ENCODE results near the gene GAL3ST1.

Gene GAL3ST1

DNA sequence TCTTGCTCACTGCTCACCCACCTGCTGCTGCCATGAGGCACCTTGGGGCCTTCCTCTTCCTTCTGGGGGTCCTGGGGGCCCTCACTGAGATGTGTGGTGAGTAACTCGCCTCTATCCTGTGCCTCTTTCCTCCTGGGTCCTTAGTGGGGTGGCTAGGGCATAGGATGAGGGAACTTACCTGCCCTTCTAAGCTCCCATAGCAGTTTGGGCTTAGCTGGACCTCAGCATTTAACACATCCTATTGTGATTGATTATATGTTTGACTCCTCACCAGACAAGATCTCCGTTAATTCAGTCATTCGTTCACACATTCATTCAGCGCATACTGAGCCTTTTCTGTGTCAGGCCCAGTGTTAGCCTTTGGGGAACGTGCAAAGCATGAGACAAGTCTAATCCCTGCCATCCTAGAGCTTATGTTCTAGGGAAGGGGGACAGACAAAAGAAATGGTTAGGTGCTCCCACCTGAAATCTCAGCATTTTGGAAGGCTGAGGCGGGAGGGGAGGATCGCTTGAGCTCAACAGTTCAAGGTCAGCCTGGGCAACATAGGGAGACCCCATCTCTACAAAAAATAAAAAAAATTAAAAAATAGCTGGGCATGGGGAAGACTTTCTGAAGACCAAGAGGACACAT lies 33.0 kb upstream of the GAL3ST1 start:
- 85% methylated on average over 4 of the region's 7 CpGs for WGBS
- H2AFZ ChIP-seq (ENCODE audit: low read depth, low read length), result no peak overlapping the region
- H3K36me3 ChIP-seq (ENCODE audit: control insufficient read depth in 1 of 2, insufficient read depth in 2 of 2, low read depth in 1 of 2, low read length in 2 of 2), result peaks cover 0 to 6% of the 10 kb centered on the region in 2 experiments
- peaks cover 28% of the 10 kb centered on the region for H3K4me1 ChIP-seq (ENCODE audit: control insufficient read depth, insufficient read depth, low read depth, low read length)
- peak overlapping the region; percentile 67 to 88 for H2BK12ac ChIP-seq (ENCODE audit: low read length in 2 of 2)
- peak overlapping the region; percentile 39 for H2BK5ac ChIP-seq (ENCODE audit: low read depth, low read length, poor library complexity, severe bottlenecking)
- peaks cover 1% of the 10 kb centered on the region for H3K79me1 ChIP-seq (replicated peaks; ENCODE audit: low read length, poor library complexity, severe bottlenecking)
- H2BK120ac ChIP-seq (ENCODE audit: low read depth, low read length), result peak overlapping the region; percentile 50
- H3K18ac ChIP-seq (ENCODE audit: low read depth in 1 of 2, low read length in 2 of 2), result peak overlapping the region; percentile 95 to 97
- peak overlapping the region in 1 of 2 experiments; percentile 82 for H3K4me3 ChIP-seq (ENCODE audit: insufficient read depth in 1 of 2, low read depth in 1 of 2, low read length in 2 of 2)
- peak overlapping the region; percentile 95 for H2AK5ac ChIP-seq (ENCODE audit: low read length, severe bottlenecking)
- no peak overlapping the region for H3K23ac ChIP-seq (ENCODE audit: low read length in 2 of 2)
- H3K9me3 ChIP-seq (ENCODE audit: control insufficient read depth, low read length), result no peaks in the 10 kb centered on the region
- H3K9ac ChIP-seq (ENCODE audit: low read length), result peak overlapping the region; percentile 85
- H3K4ac ChIP-seq (ENCODE audit: low read depth in 1 of 2, low read length in 2 of 2), result peak overlapping the region; percentile 20 to 42
- H3K4me2 ChIP-seq (ENCODE audit: low read length, poor library complexity, severe bottlenecking), result peak overlapping the region; percentile 93
- no peak for DNase-seq
- peak overlapping the region; percentile 86 for H4K8ac ChIP-seq (ENCODE audit: low read length)
- peak overlapping the region; percentile 93 for H4K91ac ChIP-seq (ENCODE audit: low read length)
- no peaks in the 10 kb centered on the region for H3K27me3 ChIP-seq (ENCODE audit: control insufficient read depth in 1 of 2, insufficient read depth in 1 of 2, low read length in 2 of 2)
- peak overlapping the region; percentile 55 for H2BK15ac ChIP-seq (ENCODE audit: low read depth, poor library complexity, severe bottlenecking)
- H3K14ac ChIP-seq (ENCODE audit: low read length in 2 of 2), result peak overlapping the region in 1 of 2 experiments; percentile 53
- H3K27ac ChIP-seq (ENCODE audit: low read length, poor library complexity, severe bottlenecking), result peak overlapping the region; percentile 98

DNA sequence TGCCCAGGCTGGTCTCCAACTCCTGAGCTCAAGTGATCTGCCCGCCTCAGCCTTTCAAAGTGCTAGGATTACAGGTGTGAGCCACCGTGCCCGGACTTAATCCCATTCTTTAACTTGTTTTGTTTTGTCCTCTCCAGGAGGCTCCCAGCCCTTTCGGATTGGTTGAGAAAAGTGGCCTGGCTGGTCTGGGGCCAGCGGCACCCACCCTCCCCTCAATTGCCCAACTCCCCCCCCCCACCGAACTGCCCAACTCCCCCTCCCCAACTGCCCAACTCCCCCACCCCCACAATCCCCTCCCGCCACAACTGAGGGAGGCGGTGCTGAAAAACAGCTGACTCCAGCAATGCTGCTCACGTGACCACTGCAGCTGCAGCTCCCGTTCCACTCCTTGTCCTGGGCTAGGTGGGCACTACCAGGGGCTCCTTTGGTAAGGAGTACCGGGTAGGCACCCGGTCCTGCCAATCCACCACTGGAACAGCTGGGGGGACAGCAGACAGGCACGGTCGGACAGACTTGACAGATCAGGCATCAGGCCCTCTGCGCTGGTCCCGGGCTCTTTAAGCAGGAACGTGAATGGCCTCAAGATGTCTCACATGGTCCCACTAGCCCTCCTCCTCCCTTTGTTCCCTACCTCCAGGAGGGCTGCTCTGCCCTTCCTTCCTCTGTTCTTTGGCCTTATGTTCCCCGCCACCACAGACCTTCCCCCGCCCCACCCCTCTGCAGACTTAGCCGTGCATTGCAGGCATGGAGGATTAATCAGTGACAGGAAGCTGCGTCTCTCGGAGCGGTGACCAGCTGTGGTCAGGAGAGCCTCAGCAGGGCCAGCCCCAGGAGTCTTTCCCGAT lies 32.2 kb upstream of the GAL3ST1 start, which contains the start of gene TCN2:
Gene TCN2 (plus strand): TSS at position 720 of the 845 bp plus-strand sequence. CDS start 158 bp downstream, outside the sequence.
- H4K91ac ChIP-seq (ENCODE audit: low read length), result peak within 1 kb of the TSS; percentile 96
- H2BK5ac ChIP-seq (ENCODE audit: low read depth, low read length, poor library complexity, severe bottlenecking), result peak within 1 kb of the TSS; percentile 91
- H2BK12ac ChIP-seq (ENCODE audit: low read length in 2 of 2), result peak within 1 kb of the TSS; percentile 67 to 88
- peaks cover 0 to 6% of the 10 kb centered on the region in 2 experiments for H3K36me3 ChIP-seq (ENCODE audit: control insufficient read depth in 1 of 2, insufficient read depth in 2 of 2, low read depth in 1 of 2, low read length in 2 of 2)
- H3K9me3 ChIP-seq (ENCODE audit: control insufficient read depth, low read length), result no peaks in the 10 kb centered on the region
- peak; percentile 88 for DNase-seq
- whole genome bisulfite sequencing, result 3% methylated on average over 23 of the region's 24 CpGs
- no peaks in the 10 kb centered on the region for H3K27me3 ChIP-seq (ENCODE audit: control insufficient read depth in 1 of 2, insufficient read depth in 1 of 2, low read length in 2 of 2)
- H3K4me2 ChIP-seq (ENCODE audit: low read length, poor library complexity, severe bottlenecking), result peak within 1 kb of the TSS; percentile 93
- peak within 1 kb of the TSS; percentile 99 for H4K8ac ChIP-seq (ENCODE audit: low read length)
- H3K4me1 ChIP-seq (ENCODE audit: control insufficient read depth, insufficient read depth, low read depth, low read length), result peaks cover 28% of the 10 kb centered on the region
- peak within 1 kb of the TSS; percentile 50 for H2BK120ac ChIP-seq (ENCODE audit: low read depth, low read length)
- peak within 1 kb of the TSS; percentile 85 for H3K9ac ChIP-seq (ENCODE audit: low read length)
- peak within 1 kb of the TSS; percentile 95 for H2AK5ac ChIP-seq (ENCODE audit: low read length, severe bottlenecking)
- peak within 1 kb of the TSS; percentile 95 to 97 for H3K18ac ChIP-seq (ENCODE audit: low read depth in 1 of 2, low read length in 2 of 2)
- H3K4ac ChIP-seq (ENCODE audit: low read depth in 1 of 2, low read length in 2 of 2), result peak within 1 kb of the TSS; percentile 47 to 76
- peak within 1 kb of the TSS in 1 of 2 experiments; percentile 53 for H3K14ac ChIP-seq (ENCODE audit: low read length in 2 of 2)
- H3K27ac ChIP-seq (ENCODE audit: low read length, poor library complexity, severe bottlenecking), result peak within 1 kb of the TSS; percentile 98
- H3K4me3 ChIP-seq (ENCODE audit: insufficient read depth in 1 of 2, low read depth in 1 of 2, low read length in 2 of 2), result peak within 1 kb of the TSS; percentile 54 to 82
- H3K23ac ChIP-seq (ENCODE audit: low read length in 2 of 2), result no peak within 1 kb of the TSS
- peak within 1 kb of the TSS; percentile 54 for H2AFZ ChIP-seq (ENCODE audit: low read depth, low read length)
- H3K79me1 ChIP-seq (replicated peaks; ENCODE audit: low read length, poor library complexity, severe bottlenecking), result peaks cover 1% of the 10 kb centered on the region
- peak within 1 kb of the TSS; percentile 75 for H2BK15ac ChIP-seq (ENCODE audit: low read depth, poor library complexity, severe bottlenecking)

DNA sequence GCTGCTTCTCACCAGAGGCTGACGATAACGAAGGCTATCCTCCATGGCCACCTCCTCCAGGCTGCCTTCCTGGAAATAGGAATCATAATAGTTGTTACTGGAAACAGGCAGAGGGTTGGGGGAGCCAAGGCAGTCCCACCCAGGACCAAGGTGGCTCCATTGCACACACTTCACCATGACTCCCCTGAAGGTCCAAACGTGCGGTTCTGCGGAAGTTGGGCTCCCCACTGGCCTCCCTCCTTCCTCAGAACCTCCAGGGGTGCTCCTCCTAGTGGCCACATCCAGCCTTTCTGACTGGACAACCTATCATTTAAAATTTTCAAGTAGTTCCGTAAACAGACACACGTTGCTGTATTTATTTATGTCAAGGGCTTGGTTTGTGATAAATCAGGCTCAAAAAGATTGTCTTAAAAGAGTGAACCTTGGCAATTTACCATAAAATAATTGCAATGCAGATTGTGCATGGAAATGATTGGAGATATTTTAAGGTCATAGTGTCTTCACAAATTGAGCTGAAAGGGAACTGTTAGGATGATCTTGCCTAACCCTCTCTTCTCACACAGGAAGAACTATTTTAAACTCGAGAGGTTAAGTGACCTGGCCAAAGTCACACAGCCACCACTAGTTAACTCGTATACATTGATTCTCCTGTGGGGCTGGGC lies 31.1 kb upstream of the GAL3ST1 start:
- Histone ChIP-seq H2AK5ac (ENCODE audit: low read length, severe bottlenecking) (no peak overlapping the region), H3K4ac (ENCODE audit: low read depth in 1 of 2, low read length in 2 of 2) (no peak overlapping the region), H3K36me3 (ENCODE audit: control insufficient read depth in 1 of 2, insufficient read depth in 2 of 2, low read depth in 1 of 2, low read length in 2 of 2) (peaks cover 0 to 3% of the 10 kb centered on the region in 2 experiments), H2BK12ac (ENCODE audit: low read length in 2 of 2) (no peak overlapping the region), H3K9me3 (ENCODE audit: control insufficient read depth, low read length) (no peaks in the 10 kb centered on the region), H3K79me1 (replicated peaks; ENCODE audit: low read length, poor library complexity, severe bottlenecking) (peaks cover 1% of the 10 kb centered on the region), H3K27ac (ENCODE audit: low read length, poor library complexity, severe bottlenecking) (no peak overlapping the region), H3K9ac (ENCODE audit: low read length) (peak overlapping the region; percentile 81), H3K23ac (ENCODE audit: low read length in 2 of 2) (no peak overlapping the region), H3K27me3 (ENCODE audit: control insufficient read depth in 1 of 2, insufficient read depth in 1 of 2, low read length in 2 of 2) (no peaks in the 10 kb centered on the region), H3K14ac (ENCODE audit: low read length in 2 of 2) (no peak overlapping the region), H4K8ac (ENCODE audit: low read length) (peak overlapping the region; percentile 71), H3K4me3 (ENCODE audit: insufficient read depth in 1 of 2, low read depth in 1 of 2, low read length in 2 of 2) (peak overlapping the region in 1 of 2 experiments; percentile 70), H2BK15ac (ENCODE audit: low read depth, poor library complexity, severe bottlenecking) (no peak overlapping the region), H3K4me1 (ENCODE audit: control insufficient read depth, insufficient read depth, low read depth, low read length) (peaks cover 28% of the 10 kb centered on the region), H3K4me2 (ENCODE audit: low read length, poor library complexity, severe bottlenecking) (peak overlapping the region; percentile 42), H2BK5ac (ENCODE audit: low read depth, low read length, poor library complexity, severe bottlenecking) (no peak overlapping the region), H2BK120ac (ENCODE audit: low read depth, low read length) (peak overlapping the region; percentile 50), H4K91ac (ENCODE audit: low read length) (no peak overlapping the region), H3K18ac (ENCODE audit: low read depth in 1 of 2, low read length in 2 of 2) (no peak overlapping the region), H2AFZ (ENCODE audit: low read depth, low read length) (no peak overlapping the region)
- WGBS, result 58% methylated on average over 9 of the region's 9 CpGs
- DNase-seq, result peak; percentile 49

All from mesenchymal stem cell (in vitro differentiated cells and primary cell).